Sigmoid colon (tissue), 4 donors: ENCODE data around the gene DNAH7.

Source experiments
- CTCF ChIP-seq, 4 experiments: fragments of 450-650 bp in 3 of 4; fragments of 200-600 bp in 1 of 4; IDR thresholded peaks; one replicate each; pipeline ENCODE4 v1.5.1; 2016 to 2019; ENCODE audit warnings: antibody characterized with exemption in 4 of 4, mild to moderate bottlenecking in 3 of 4, moderate library complexity in 2 of 4
- POLR2A ChIP-seq, 2 donors: fragments of 450-650 bp; IDR thresholded peaks; one replicate each; pipeline ENCODE4 v1.6.1; 2016; ENCODE audit warnings: antibody characterized with exemption in 2 of 2, mild to moderate bottlenecking in 2 of 2, moderate library complexity in 2 of 2
- POLR2AphosphoS5 ChIP-seq, 4 donors: sonication (generic); formaldehyde crosslinking; IDR thresholded peaks; one replicate each; pipeline ENCODE4 v1.6.1; 2017; ENCODE audit warnings: antibody characterized with exemption in 4 of 4

GRCh38 chr2:195793881-195794280 lies 274.8 kb downstream of the DNAH7 start:
- TF ChIP-seq POLR2A (IDR thresholded peaks at IDR 0.05): no peak
- TF ChIP-seq CTCF (IDR thresholded peaks at IDR 0.05): no peak
- TF ChIP-seq POLR2AphosphoS5 (IDR thresholded peaks at IDR 0.05): no peak
